GM12878 (cell line): Measurements from ENCODE around the gene HBA2. TPM values are rescaled to one million over a fixed set of nuclear protein-coding genes. Genes with fewer than 3 reads are reported as not detected.

ENCODE experiments used
- ATAC-seq: fragments of 200-7000 bp; cut with Tn5 transposase; 3 replicates; pipeline ENCODE4 v1.9.1; 2020; ENCODE audit warnings: mild to moderate bottlenecking, moderate library complexity
- BruUV-seq: library from RNA; stranded (reverse); fragments of 400-500 nt; replicated peaks from 2 replicates; lab custom pipeline; 2021; lab: Mats Ljungman, UMichigan
- CTCF ChIA-PET: fragments of 300-600 bp; sonication (Branson Sonifier 250); formaldehyde crosslinking; extraction: SDS; loops from one replicate; lab custom pipeline; 2021; ENCODE audit warnings: inconsistent platforms; lab: Yijun Ruan, JAX
- POLR2A ChIA-PET: fragments of 350-600 bp; formaldehyde crosslinking; extraction: SDS; loops from one replicate; lab custom pipeline; 2021; ENCODE audit warnings: inconsistent platforms; lab: Charles Lee
- RAD21 ChIA-PET: fragments of 300-600 bp; sonication (Branson Sonifier 250); formaldehyde crosslinking; loops from one replicate; lab custom pipeline; 2023; ENCODE audit warnings: antibody characterized with exemption; ENCODE audit not compliant: unreplicated experiment; lab: Charles Lee
- SMC1A ChIA-PET: fragments of 300-600 bp; sonication (Branson Sonifier 250); formaldehyde crosslinking; loops from one replicate; lab custom pipeline; 2023; ENCODE audit not compliant: unreplicated experiment, uncharacterized antibody; lab: Charles Lee
- DNase-seq: peaks from one replicate; pipeline ENCODE4 v3.0.0-alpha.2; 2011; ENCODE audit warnings: low read depth, low spot score
- FAIRE-seq: peaks from 3 replicates; lab custom pipeline; 2011; peaks lifted over from hg19 to GRCh38; lab: Jason Lieb, UNC
- H2AFZ ChIP-seq: 2 replicates; pipeline ENCODE4 v1.6.0; 2011; ENCODE audit warnings: low read depth, low read length, control low read depth; ENCODE audit not compliant: control insufficient read depth
- H3K27ac ChIP-seq: 2 replicates; pipeline ENCODE4 v1.5.1; 2011; ENCODE audit warnings: control low read depth; ENCODE audit not compliant: control insufficient read depth, insufficient read depth
- H3K27me3 ChIP-seq, 2 experiments: replicated peaks in 1 of 2; 2 replicates each; pipeline versions ENCODE4 v1.6.0 to v1.6.1; 2011; ENCODE audit warnings: low read length in 1 of 2; ENCODE audit not compliant: control insufficient read depth in 2 of 2, insufficient read depth in 2 of 2
- H3K36me3 ChIP-seq, 2 experiments: 2 replicates each; pipeline ENCODE4 v1.5.1; 2011; ENCODE audit warnings: low read length in 1 of 2; ENCODE audit not compliant: control insufficient read depth in 2 of 2, insufficient read depth in 2 of 2
- H3K4me1 ChIP-seq: 2 replicates; pipeline ENCODE4 v1.6.1; 2011; ENCODE audit warnings: mild to moderate bottlenecking, low read length, moderate library complexity, mixed read lengths; ENCODE audit not compliant: control insufficient read depth, insufficient read depth
- H3K4me2 ChIP-seq: 2 replicates; pipeline ENCODE4 v1.6.0; 2011; ENCODE audit warnings: control low read depth; ENCODE audit not compliant: control insufficient read depth, insufficient read depth
- H3K4me3 ChIP-seq: fragments of 200-600 bp; sonication (generic); 2 replicates; pipeline ENCODE4 v1.5.1; 2016
- H3K79me2 ChIP-seq: 2 replicates; pipeline ENCODE4 v1.6.0; 2011; ENCODE audit warnings: low read length; ENCODE audit not compliant: control insufficient read depth, insufficient read depth
- H3K9ac ChIP-seq: 2 replicates; pipeline ENCODE4 v1.8.0; 2011; ENCODE audit warnings: low read length, control low read depth, mixed read lengths; ENCODE audit not compliant: control insufficient read depth, insufficient read depth
- H3K9me3 ChIP-seq: replicated peaks from 3 replicates; pipeline ENCODE4 v1.5.1; 2011; ENCODE audit warnings: mild to moderate bottlenecking, low read length; ENCODE audit not compliant: control insufficient read depth, insufficient read depth
- H4K20me1 ChIP-seq: 2 replicates; pipeline ENCODE4 v1.6.0; 2011; ENCODE audit not compliant: control insufficient read depth, insufficient read depth
- CHD2 ChIP-seq: IDR thresholded peaks from 2 replicates; pipeline ENCODE4 v1.6.1; 2011; ENCODE audit warnings: low read depth, low read length, improper control_type of control experiment, borderline replicate concordance
- CREB1 ChIP-seq: IDR thresholded peaks from 2 replicates; pipeline ENCODE4 v1.6.1; 2012; ENCODE audit warnings: low read depth, mild to moderate bottlenecking, inconsistent platforms
- E4F1 ChIP-seq: fragments of 450-650 bp; IDR thresholded peaks from 2 replicates; pipeline ENCODE4 v1.6.1; 2018; ENCODE audit warnings: borderline replicate concordance, mild to moderate bottlenecking; ENCODE audit not compliant: partially characterized antibody
- IRF4 ChIP-seq: IDR thresholded peaks from 2 replicates; pipeline ENCODE4 v1.6.1; 2011; ENCODE audit warnings: low read depth, low read length
- KAT2A ChIP-seq: conservative IDR thresholded peaks from 2 replicates; pipeline ENCODE4 v1.6.1; 2011; ENCODE audit warnings: low read depth, low read length; ENCODE audit not compliant: control insufficient read depth
- MYB ChIP-seq: fragments of 150-350 bp; IDR thresholded peaks from 2 replicates; pipeline ENCODE4 v1.6.1; 2014; ENCODE audit warnings: mild to moderate bottlenecking, low read depth, low read length, borderline replicate concordance
- NFYA ChIP-seq: IDR thresholded peaks from 2 replicates; pipeline ENCODE4 v1.6.1; 2011; ENCODE audit warnings: low read depth, mild to moderate bottlenecking, low read length, improper control_type of control experiment, borderline replicate concordance
- PAX8 ChIP-seq: fragments of 450-650 bp; IDR thresholded peaks from 2 replicates; pipeline ENCODE4 v1.6.1; 2017; ENCODE audit warnings: mild to moderate bottlenecking, moderate library complexity
- POLR2A ChIP-seq: IDR thresholded peaks from 2 replicates; pipeline ENCODE4 v1.6.1; 2011; ENCODE audit warnings: low read depth, mild to moderate bottlenecking, low read length
- POLR2AphosphoS5 ChIP-seq: IDR thresholded peaks from 2 replicates; pipeline ENCODE4 v1.6.1; 2011; ENCODE audit warnings: mild to moderate bottlenecking, low read length, inconsistent platforms
- RBBP5 ChIP-seq: fragments of 200-600 bp; sonication (generic); conservative IDR thresholded peaks from 2 replicates; pipeline ENCODE4 v1.6.1; 2016
- STAT3 ChIP-seq: IDR thresholded peaks from 2 replicates; pipeline ENCODE4 v1.6.1; 2011; ENCODE audit warnings: low read depth, low read length, improper control_type of control experiment
- TARDBP ChIP-seq: IDR thresholded peaks from 2 replicates; pipeline ENCODE4 v1.6.1; 2016; ENCODE audit warnings: borderline replicate concordance
- ZBTB33 ChIP-seq: fragments of 450-650 bp; IDR thresholded peaks from 2 replicates; pipeline ENCODE4 v1.6.1; 2017; ENCODE audit warnings: mild to moderate bottlenecking
- WGBS: methylation state at CpG from one replicate; pipeline ENCODE4 v1.1.6; 2016; ENCODE audit warnings: low lambda C conversion rate; ENCODE audit not compliant: insufficient replicate concordance, insufficient coverage; ENCODE audit errors: missing lambda C conversion rate; 5-methylcytosine and 5-hydroxymethylcytosine counted together
- in situ Hi-C: fragments of 300-500 bp; cut with MboI; formaldehyde crosslinking; loops from 9 replicates; pipeline ENCODE4 v1.14.3; 2018; ENCODE audit warnings: mixed read lengths
- intact Hi-C: fragments of 100-400 bp; cut with micrococcal nuclease; formaldehyde crosslinking; loops from one replicate; pipeline ENCODE4 v1.14.2; 2022; ENCODE audit not compliant: unreplicated experiment
- polyA plus RNA-seq, 11 experiments: library from polyadenylated mRNA; depleted of rRNA in 4 of 11; unstranded in 6 of 11; stranded (reverse) in 5 of 11; fragments of >200 nt; fragmentation: Nextera tagmentation in 4 of 11; fragmentation: Illumina TruSeq in 1 of 11; extraction: Ambion mirVana in 4 of 11; extraction: Trizol in 1 of 11; gene quantifications; 1 replicate in 1 of 11; 2 replicates in 10 of 11; pipeline versions ENCODE4 v1.2.1 to v1.2.3, GENCODE V29; 2011 to 2016; ENCODE audit warnings: inconsistent platforms in 2 of 11, missing spikeins in 2 of 11, low read depth in 1 of 11
- total RNA-seq, 4 experiments: library from RNA; depleted of rRNA in 3 of 4; stranded (reverse); fragments of >200 nt in 3 of 4; fragmentation: Illumina TruSeq in 1 of 4; extraction: Trizol in 1 of 4; gene quantifications; 2 replicates each; pipeline versions ENCODE4 v1.2.1 to v1.2.3, GENCODE V29; 2013 to 2021
- TF ChIP-seq, protein P1 (sequence below), 3 experiments: IDR thresholded peaks in 2 of 3; conservative IDR thresholded peaks in 1 of 3; 2 replicates each; pipeline ENCODE4 v1.5.1; 2011; ENCODE audit warnings: low read depth in 3 of 3, low read length in 3 of 3, mild to moderate bottlenecking in 3 of 3, control low read depth in 2 of 3, moderate library complexity in 2 of 3, inconsistent platforms in 1 of 3, mixed read lengths in 1 of 3; ENCODE audit not compliant: control insufficient read depth in 2 of 3, insufficient read depth in 1 of 3; ENCODE audit errors: extremely low read depth in 1 of 3
- TF ChIP-seq, protein P2 (sequence below): IDR thresholded peaks from 2 replicates; pipeline ENCODE4 v1.6.1; 2011; ENCODE audit warnings: mild to moderate bottlenecking, low read depth, low read length, moderate library complexity; ENCODE audit not compliant: insufficient replicate concordance

HBA2 gene
- total and polyA plus RNA-seq, 10 of the 15 experiments (the other 5 are each of a cell fraction or from before 2014, with no cell fraction given) = 0.30 to 0.96 (median 0.92) TPM; not detected in 7

DNA sequence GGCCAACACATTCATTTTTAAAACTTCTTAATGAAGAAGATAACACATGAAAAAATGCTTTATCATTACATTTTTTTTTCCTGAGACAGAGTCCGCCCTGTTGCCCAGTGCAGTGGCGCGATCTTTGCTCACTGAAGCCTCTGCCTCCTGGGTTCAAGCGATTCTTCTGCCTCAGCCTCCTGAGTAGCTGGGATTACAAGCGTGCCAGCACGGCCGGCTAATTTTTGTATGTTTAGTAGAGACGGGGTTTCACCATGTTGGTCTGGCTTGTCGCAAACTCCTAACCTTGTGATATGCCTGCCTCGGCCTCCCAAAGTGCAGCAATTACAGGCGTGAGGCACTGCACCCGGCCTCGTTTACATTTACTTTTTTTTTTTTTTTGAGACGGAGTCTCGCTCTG is 20.8 kb downstream of the HBA2 start:
- FAIRE-seq (no peak), ATAC-seq (no peak), DNase-seq (no peak)
- 98% methylated on average over 13 of the region's 15 CpGs for WGBS
- H4K20me1 ChIP-seq = no peaks in the 10 kb centered on the region
- no peak overlapping the region for H3K27ac ChIP-seq
- CTCF ChIA-PET = interaction anchor here (1.0 kb wide), 1 partner anchor 86 kb away, joined by 3 read pairs; no protein-coding TSS in a partner anchor
- no peak overlapping the region for H2AFZ ChIP-seq
- H3K36me3 ChIP-seq = peaks cover 19 to 25% of the 10 kb centered on the region in 2 experiments
- in situ Hi-C loops = no loop called here
- intact Hi-C loops = no loop called here
- no peak overlapping the region for H3K4me3 ChIP-seq
- POLR2A ChIA-PET = interaction anchor here (1.0 kb wide), 1 partner anchor 8 kb away, joined by 3 read pairs; no protein-coding TSS in a partner anchor
- H3K27me3 ChIP-seq = no peaks in the 10 kb centered on the region
- no peaks in the 10 kb centered on the region for H3K4me1 ChIP-seq
- H3K79me2 ChIP-seq = no peaks in the 10 kb centered on the region
- SMC1A ChIA-PET = no interaction called here
- no peak overlapping the region for H3K4me2 ChIP-seq
- H3K9ac ChIP-seq = no peak overlapping the region
- RAD21 ChIA-PET = no interaction called here
- H3K9me3 ChIP-seq = no peaks in the 10 kb centered on the region
- BruUV-seq = no TSS peak
- TF ChIP-seq KAT2A (no peak), MYB (no peak), POLR2A (no peak), E4F1 (no peak), TARDBP (no peak), ZBTB33 (no peak), STAT3 (no peak), IRF4 (no peak), PAX8 (no peak), NFYA (no peak), CHD2 (no peak), RBBP5 (no peak), CREB1 (no peak), POLR2AphosphoS5 (no peak)
- TF ChIP-seq, protein P1, sequence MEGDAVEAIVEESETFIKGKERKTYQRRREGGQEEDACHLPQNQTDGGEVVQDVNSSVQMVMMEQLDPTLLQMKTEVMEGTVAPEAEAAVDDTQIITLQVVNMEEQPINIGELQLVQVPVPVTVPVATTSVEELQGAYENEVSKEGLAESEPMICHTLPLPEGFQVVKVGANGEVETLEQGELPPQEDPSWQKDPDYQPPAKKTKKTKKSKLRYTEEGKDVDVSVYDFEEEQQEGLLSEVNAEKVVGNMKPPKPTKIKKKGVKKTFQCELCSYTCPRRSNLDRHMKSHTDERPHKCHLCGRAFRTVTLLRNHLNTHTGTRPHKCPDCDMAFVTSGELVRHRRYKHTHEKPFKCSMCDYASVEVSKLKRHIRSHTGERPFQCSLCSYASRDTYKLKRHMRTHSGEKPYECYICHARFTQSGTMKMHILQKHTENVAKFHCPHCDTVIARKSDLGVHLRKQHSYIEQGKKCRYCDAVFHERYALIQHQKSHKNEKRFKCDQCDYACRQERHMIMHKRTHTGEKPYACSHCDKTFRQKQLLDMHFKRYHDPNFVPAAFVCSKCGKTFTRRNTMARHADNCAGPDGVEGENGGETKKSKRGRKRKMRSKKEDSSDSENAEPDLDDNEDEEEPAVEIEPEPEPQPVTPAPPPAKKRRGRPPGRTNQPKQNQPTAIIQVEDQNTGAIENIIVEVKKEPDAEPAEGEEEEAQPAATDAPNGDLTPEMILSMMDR (IDR thresholded peaks at IDR 0.05 in 2 of 3, conservative IDR thresholded peaks at IDR 0.05 in 1 of 3; ENCODE audit: control insufficient read depth in 2 of 3, extremely low read depth in 1 of 3, insufficient read depth in 1 of 3, low read depth in 3 of 3, low read length in 3 of 3) = no peak
- TF ChIP-seq, protein P2, sequence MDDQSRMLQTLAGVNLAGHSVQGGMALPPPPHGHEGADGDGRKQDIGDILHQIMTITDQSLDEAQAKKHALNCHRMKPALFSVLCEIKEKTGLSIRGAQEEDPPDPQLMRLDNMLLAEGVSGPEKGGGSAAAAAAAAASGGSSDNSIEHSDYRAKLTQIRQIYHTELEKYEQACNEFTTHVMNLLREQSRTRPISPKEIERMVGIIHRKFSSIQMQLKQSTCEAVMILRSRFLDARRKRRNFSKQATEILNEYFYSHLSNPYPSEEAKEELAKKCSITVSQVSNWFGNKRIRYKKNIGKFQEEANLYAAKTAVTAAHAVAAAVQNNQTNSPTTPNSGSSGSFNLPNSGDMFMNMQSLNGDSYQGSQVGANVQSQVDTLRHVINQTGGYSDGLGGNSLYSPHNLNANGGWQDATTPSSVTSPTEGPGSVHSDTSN = no peak
